ENCODE results near the gene PTGER4.
"Not testable (repeated sequence)": the region's sequence is repeated elsewhere in the genome, so short reads cannot be mapped to it uniquely, and the experiment has no call there.

Gene PTGER4
- total RNA-seq, result 606 to 1,871 reads per million in 2 donors

DNA sequence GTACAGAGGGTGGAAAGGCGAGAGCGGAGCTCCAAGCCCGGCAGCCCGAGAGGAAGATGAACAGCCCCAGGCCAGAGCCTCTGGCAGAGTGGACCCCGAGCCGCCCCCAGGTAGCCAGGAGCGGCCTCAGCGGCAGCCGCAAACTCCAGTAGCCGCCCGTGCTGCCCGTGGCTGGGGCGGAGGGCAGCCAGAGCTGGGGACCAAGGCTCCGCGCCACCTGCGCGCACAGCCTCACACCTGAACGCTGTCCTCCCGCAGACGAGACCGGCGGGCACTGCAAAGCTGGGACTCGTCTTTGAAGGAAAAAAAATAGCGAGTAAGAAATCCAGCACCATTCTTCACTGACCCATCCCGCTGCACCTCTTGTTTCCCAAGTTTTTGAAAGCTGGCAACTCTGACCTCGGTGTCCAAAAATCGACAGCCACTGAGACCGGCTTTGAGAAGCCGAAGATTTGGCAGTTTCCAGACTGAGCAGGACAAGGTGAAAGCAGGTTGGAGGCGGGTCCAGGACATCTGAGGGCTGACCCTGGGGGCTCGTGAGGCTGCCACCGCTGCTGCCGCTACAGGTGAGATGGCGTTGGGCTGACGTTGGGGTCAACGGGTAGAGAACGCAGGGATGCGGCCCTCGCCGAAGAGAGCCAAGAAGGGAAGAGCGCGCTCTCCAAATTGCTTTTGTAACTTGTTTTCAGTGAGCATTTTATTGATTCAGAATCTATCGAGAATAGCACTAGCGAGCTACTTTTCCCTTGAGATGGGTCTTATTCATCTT lies at the start of gene PTGER4:
TSS of gene PTGER4 (plus strand) at position 3 of the 769 bp plus-strand sequence. CDS start 1,079 bp downstream, outside the sequence.
- DNase-seq, result peak in 2 of 5 experiments; percentile 16 to 54

DNA sequence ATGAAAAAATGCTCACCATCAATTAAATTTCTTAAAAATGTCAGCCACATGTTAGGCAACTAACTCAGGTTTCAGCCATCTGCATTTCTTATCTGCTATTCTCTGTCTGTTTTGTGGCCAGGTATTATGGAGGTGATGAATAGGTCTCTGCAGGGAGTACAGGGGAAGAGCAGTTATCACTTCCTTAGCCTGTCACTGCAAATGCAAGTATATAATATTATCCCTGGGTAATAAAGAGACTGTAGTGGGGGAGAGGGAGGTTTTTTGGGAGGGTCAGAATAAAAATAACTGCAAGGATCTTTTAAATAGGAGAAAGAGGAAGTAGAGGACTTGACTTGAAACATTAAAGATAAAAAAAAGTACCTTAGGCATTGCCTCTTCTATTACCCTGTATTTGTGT lies 49.6 kb upstream of the PTGER4 start:
- DNase-seq, result no peak

DNA sequence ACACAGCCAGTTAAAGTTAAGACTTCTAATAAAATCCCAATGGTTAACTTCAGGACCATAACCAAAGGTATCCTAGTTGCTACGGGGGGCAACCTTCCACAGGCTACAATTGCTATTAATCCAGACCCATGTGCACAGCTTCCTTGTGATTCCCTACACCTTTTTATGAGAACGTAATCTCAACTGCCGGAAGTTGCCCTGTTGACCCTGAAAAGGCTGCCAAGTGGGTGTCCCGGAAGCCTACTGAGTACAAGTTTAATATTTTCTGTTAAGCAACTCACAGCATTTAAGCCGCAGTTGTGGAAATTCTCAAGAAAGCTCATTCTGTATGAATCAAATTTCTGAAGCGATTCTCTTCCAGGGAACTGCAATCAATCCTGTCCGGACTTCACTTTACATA lies 48.5 kb upstream of the PTGER4 start:
- DNase-seq, result no peak

DNA sequence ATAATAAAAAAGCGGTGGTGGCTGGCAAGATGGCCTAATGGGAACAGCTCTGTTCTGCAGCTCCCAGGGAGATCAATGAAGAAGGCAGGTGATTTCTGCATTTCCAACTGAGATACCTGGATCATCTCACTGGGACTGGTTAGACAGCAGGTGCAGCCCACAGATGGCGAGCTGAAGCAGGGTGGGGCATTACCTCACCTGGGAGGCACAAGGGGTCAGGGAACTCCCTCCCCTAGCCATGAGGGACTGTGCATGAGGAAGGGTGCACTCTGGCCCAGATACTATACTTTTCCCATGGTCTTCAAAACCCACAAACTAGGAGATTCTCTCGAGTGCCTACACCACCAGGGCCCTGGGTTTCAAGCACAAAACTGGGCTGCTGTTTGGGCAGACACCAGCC lies 45.6 kb upstream of the PTGER4 start:
- DNase-seq, result no peak

DNA sequence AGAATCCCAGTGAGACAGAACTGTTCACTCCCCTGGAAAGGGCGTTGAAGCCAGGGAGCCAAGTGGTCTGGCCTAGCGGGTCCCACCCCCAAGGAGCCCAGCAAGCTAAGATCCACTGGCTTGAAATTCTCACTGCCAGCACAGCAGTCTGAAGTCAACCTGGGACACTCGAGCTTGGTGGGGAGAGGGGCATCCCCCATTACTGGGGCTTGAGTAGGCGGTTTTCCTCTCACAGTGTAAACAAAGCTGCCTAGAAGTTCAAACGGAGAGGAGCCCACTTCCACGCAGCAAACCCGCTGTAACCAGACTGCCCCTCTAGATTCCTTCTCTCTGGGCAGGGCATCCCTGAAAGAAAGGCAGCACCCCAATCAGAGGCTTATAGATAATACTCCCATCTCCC lies 45.1 kb upstream of the PTGER4 start:
- no peak for DNase-seq

DNA sequence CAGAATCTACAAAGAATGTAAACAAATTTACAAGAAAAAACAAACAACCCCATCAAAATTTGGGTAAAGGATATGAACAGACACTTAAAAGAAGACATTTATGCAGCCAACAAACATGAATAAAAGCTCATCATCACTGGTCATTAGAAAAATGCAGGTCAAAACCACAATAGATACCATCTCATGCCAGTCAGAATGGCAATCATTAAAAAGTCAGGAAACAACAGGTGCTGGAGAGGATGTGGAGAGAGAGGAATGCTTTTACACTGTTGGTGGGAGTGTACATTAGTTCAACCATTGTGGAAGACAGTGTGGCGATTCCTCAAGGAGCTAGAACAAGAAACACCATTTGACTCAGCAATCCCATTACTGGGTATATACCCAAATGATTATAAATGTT lies 40.2 kb upstream of the PTGER4 start:
- DNase-seq, result not testable (repeated sequence)

DNA sequence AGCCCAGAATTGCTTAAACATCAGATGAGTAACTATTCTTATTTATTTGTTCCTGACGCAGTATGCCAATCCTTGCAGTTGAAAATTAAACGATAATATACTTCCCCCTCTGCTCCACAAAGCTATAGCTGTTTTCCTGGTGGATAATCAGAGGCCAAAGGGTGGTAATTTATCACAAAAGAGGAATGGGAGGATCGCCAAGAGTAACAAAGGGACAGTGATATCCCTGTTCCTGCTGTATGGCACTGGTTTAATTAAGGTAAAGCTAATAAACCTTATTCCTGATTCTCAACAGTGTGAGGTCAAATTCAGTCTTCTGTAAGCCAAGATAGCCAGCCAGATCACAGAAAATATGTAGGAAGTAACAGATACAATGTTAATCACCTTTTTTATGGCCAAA lies 33.4 kb upstream of the PTGER4 start:
- no peak for DNase-seq

DNA sequence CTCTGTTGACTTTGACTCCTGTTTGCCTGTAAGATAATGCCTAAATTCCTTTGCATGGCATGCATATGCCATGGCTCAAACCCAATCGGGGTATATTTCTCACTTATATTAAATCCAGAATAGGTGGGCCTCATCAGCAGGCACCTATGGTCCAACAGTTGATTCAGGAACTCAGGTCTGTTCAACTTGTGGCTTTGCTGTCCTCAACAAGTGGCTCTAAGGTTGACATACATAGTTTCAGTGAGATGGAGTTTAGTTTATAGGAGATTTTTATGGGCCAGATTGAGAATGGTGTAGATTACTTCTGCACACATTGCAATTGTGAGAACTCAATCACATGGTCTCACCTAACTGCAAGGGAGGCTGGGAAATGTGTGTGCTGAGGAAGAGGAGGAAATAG lies 31.6 kb upstream of the PTGER4 start:
- no peak for DNase-seq

DNA sequence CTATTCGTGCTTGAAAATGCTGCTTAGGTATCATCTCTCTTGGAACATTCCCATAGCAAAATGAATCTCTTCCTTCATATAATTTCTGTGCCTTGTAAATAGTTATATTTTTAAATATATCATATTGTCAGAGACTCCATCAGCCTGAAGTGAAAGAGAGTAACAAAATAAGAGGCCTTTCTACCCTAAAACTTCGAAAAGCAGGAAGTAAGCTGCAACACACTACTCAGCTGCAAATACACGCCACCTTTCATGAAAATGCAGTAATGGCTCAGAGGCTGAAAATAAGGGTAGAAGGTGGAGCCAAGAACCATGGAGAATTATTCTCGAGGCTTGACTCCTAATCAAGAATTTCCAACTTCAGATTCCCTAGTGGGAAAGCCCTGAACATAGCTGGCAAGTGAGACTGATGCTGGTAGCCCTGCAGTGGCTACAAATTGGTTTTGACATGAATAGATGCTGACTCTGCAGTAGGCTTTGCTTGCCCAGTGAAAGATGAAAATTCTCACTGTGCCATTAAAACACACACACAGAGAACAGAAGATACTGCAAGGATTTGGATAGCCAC lies 30.2 kb upstream of the PTGER4 start:
- DNase-seq, result peak in 1 of 5 experiments; percentile 67

DNA sequence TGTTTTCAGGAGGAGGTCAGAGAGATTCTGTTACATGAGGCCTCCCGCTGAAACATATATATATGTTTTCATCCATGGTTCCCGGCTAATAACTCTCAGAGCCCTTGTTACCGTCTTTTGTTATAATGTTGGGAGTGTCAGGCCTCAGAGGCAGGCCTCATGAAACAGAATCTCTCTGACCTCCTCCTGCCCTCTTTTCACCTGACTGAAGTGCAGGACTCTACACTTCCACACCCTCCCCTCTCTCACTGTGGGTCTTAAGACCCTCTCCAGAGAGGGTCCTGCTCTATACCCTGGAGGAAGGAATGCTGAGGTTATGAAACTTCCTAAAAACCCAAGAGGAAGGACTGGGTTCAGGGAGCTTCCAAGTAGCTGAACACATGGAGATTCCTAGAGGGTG lies 28.5 kb upstream of the PTGER4 start:
- DNase-seq, result no peak

DNA sequence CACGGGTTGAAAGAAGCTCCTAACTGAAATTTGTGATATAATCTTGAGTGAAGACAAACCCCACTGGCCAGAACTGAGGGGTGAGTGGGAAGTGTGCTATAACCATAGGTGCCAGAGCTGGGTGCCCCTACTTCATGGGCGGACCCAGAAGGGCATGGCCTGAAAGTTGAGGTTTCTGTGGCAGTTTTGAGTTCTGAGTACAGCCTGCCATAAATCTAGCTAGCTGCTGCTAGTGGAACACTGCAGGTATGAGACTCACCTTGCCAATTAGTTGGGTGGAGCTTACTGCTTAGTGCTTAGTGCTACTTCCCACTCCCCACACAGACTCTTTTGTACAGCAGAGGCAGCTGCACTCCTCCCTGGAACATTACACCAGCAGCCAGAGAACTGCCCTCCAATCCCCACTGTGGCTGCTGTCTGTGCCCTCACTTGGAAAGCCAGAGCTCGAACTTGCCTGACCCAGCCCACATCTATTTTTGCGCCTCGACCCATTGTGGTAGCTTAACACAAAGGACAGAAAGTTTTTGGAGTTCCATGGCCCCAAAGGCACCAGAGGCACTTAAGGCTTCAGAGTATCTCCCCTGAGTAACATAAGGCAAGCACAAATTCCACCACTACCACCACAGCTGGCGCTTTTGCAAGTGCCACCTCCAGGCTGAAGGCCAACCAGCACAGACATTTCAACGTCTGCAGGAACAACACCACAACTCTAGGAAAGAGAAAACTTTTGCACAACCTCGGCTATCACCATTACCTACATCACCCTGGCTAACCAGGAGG lies 27.1 kb upstream of the PTGER4 start:
- DNase-seq, result peak in 1 of 5 experiments; percentile 86

DNA sequence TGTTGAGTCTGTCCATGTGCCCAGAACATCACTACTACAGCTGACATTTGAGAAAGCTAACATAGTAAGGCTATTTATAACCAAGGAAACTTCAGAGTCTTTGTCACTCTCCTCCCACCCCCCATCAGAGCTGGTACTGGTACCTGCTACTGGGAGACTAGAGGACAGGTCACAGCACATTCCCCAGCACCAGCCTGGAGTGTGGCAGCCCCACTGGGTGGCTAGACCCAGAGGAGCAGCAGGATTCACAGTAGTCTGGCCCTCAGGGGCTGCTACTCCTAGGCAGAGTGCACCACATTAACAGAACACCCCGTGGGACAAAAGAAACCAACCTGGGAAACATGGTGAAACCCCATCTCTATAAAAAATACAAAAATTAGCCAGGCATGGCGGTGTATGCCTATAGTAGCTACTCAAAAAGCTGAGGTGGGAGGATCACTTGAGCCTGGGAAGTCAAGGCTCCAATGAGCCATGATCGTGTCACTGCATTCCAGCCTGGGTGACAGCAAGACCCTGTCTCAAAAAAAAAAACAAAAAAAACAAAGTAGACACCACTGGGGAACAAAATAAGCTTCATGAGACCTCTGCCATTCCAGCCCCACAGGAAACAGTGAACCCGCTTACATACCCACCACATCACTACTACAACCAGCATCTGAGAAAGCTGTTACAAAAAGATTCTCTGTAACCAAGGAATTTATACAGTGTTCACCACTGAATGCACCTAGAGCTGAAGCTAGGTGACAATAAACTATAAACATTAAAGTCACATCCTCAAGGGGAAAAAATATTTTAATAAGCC lies 26.3 kb upstream of the PTGER4 start:
- peak in 1 of 5 experiments; percentile 75 for DNase-seq

DNA sequence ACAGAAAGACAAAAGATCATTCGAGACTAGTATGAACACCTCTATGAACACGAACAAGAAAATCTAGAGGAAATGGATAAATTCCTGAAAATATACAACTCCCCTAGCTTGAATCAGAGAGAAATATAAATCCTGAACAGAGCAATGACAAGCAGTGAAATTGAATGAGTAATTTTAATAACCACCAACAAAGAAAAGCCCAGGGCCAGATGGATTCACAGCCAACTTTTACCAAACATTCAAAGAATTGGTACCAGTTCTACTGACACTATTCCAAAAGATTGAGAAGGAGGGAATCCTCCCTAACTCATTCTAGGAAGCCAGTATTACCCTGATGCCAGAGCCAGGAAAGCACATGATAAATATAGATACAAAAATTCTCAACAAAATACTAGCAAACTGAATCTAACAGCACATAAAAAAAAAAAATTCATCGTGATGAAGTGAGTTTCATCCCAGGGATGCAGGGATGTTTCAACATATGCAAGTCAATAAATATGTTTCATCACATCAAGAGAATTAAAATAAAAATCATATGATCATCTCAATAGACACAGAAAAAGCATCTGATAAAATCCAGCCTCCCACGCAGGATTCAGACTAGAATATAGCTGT lies 25.2 kb upstream of the PTGER4 start:
- DNase-seq, result no peak

DNA sequence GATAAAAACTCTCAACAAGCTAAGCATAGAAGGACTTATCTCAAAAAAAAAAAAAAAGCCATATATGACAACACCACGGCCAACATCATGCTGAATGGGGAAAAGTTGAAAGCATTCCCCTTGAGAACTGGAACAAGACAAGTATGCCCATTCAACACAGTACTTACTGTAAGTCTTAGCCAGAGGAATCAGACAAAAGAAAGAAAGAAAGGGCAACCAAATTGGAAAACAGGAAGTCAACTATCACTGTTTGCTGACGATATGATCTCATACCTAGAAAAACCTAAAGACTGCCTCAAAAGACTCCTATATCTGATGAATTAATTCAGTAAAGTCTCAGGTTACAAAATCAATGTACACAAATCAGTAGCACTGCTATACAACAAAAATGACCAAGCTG lies 24.6 kb upstream of the PTGER4 start:
- peak in 1 of 5 experiments; percentile 84 for DNase-seq

DNA sequence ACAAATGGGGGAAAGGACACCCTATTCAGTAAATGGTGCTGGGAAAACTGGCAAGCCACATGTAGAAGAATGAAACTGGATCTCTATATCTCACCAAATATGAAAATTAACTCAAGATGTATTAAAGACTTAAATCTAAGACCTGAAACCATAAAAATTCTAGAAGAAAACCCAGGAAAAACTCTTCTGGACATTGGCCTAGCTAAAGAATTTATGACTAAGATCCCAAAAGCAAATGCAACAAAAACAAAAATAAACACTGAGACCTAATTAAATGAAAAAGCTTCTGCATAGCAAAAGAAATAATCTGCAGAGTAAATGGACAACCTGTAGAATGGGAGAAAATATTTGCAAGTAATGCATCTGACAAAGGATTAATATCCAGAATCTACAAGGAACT lies 23.6 kb upstream of the PTGER4 start:
- DNase-seq, result not testable (repeated sequence)

DNA sequence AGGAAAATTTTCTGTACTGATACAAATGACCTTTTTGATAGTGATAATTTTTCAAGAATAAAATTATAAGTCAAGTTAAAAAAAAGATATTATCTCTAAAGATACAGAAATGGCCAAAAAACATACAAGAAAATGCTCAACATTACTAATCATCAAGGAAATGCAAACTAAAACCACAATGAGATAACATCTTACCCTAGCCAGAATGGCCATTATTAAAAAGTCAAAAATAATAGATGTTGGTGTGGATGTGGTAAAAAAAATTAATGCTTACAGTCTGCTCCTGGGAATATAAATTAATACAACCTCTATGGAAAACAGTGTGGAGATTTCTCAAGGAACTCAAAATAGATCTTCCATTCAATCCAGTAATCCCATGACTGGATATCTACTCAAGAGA lies 22.9 kb upstream of the PTGER4 start:
- DNase-seq, result no peak

DNA sequence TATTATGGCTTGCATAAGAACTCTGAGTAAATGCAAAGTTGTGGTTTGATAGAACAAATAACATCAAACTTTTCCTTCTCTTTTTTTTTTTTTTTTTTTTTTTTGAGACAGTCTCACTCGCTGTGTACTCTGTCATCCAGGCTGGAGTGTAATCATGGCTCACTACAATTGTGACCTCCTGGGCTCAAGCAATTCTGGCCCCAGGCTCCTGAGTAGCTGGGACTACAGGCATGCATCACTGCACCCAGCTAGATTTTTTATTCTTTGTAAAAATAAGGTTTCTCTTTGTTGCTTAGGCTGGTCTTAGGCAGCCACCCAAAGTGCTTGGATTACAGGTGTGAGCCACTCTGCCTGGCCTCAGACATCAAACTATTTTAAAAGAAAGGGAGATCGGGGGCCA lies 19.0 kb upstream of the PTGER4 start:
- no peak for DNase-seq

DNA sequence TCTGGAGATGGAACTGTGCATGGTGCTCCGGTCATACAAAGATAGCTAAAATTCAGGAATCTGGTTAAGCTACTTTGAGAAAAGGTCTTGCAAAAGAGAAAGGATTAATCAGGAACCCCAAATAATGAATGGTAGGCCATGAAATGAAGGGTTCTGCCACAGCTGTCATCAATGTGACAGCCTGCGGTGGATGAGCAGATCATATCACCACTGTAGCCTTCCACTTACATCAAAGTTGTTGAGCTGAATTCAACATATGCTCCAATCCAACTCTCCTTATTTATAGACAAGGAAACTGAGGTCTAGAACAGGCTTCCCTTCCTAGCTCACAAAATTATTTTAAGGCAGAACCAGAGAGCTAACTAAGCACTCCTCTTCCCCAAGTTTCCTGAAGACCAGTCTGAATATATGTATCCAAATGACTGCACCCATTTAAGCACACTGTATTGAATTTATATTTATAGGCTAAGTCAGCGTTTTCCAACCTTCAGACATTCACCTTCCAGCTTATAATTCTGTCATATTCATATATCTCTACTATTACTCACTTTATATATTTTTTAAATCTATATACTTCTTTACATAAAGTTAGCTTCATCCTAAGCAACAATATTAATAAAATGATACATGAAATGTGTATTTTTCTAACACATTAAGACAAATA lies 13.9 kb upstream of the PTGER4 start:
- peak in 1 of 5 experiments; percentile 53 for DNase-seq

DNA sequence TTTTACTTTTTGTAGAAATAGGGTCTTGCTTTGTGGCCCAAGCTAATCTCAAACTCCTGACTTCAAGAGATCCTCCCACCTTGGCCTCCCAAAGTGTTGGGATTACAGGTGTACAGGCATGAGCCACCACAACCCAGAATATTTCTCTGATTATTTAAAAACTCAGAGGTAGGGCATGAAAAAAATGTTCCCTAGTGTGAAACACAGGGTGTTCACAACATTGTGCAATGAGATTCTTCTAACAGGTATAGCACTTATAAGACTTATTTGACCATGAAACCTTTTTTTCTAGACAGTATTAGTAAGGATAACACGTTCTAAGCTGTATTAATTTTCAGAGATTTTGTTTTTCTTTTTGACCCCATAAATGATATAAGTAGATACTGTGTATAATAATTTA lies 13.1 kb upstream of the PTGER4 start:
- DNase-seq, result no peak

DNA sequence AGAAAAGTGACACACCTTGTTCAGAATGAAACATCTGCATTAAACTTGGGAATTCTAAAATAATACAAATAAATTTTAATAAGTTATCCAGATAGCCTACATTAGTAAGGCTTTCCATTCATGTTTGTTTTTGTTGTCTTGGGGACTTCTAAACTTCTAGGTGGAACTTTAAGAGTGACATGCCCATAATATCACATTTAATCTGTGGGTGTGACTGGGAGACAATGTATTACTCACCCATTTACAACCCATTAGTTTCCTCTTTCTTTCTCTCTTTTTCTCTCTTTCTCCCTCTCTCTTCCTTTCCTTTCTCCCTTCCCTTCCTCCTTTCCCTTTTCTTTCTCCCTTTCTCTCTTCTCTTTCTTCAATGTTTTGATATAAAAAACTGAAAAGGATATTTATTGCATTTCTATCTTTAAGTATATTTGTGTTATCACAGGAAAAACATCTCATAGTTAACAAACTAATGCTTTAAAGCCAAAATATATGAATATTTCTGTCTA lies 12.5 kb upstream of the PTGER4 start:
- DNase-seq, result no peak

DNA sequence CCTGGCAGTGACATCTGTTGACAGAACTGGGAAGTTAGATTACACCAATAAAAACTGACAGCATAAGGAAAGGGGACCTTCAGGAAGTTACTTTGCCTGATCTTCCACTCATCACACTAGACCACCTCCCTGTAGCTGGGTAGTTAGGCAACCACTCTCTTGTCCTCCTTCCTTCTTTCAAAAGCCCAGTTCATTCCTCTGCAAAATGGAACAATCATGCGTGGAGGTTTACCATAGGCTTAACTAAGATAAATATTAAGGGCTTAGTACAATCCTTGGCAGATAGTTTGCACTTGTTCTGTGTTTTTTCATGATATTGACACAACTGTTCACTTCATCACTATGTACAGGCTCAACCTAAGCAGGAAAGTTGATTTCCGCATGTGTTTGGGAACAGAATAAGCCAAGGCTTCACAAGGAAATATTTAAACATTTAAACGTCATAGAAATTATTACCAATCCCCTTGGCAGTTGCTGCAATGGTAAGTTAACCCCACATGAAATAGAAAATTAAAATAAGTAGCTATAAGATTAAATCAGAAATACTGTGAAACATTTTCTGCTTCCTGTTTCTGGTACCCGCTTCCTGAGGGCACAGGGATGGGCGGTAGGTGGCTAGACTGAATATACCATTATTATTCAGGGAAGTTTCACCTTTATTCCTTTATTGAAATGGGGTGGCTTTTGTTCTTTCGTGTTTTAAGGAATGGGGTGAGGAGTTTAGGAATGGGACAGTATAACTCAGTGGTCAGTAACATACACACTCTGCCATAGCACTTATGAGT lies 9.9 kb upstream of the PTGER4 start:
- peak in 1 of 5 experiments; percentile 57 for DNase-seq

All from T-helper 2 cell (primary cell).